MM.1S (cell line): Measurements from ENCODE around the gene EIF5.

Experiments used
- CTCF ChIP-seq: fragments of 300-600 bp; sonication (generic); IDR thresholded peaks from 2 replicates; pipeline ENCODE4 v1.5.1; 2016; ENCODE audit warnings: antibody characterized with exemption, low read length, mixed read lengths
- EZH2phosphoT487 ChIP-seq: fragments of 300-600 bp; sonication (generic); IDR thresholded peaks from 2 replicates; pipeline ENCODE4 v1.6.1; 2018; ENCODE audit warnings: antibody characterized with exemption, low read length

DNA sequence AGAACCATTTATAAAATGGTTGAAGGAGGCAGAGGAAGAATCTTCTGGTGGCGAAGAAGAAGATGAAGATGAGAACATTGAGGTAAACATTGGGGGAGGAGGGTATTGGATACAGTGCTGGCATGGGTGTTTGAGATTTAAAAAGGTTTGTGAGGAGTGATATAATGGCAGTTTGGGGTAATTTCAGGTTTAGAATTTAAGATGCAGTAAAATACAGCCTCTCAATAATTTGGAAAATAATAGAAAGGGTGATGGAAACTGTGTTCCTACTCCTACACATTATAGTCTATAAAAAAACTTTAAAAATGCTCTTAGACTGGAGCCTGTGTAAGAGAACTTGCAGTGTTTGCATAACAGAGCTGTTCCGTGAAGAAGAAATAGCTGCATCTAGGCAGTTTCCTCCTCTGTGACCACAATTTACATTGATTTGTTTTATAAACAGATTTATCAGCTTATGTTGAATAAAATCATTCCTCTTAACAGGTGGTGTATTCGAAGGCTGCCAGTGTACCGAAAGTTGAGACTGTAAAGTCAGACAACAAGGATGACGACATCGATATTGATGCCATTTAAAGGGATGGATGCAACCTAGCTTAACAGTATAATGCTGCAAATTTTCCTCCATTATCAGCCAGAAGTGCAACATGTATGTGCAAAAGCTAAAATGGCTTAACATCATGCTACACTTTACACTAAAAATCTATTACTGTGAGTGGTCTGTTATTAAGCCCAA is 6.6 kb downstream of the EIF5 start:
- no peak for TF ChIP-seq EZH2phosphoT487
- no peak for TF ChIP-seq CTCF
